Measurements from ENCODE around the gene RASAL1.

Gene RASAL1

GRCh38 chr12:113135178-113136127 is at the start of gene RASAL1:
Gene RASAL1, minus strand, starts transcription at chr12:113135761. Its CDS starts 299 bp downstream, at chr12:113135462.
- peak; percentile 72 to 76 for DNase-seq

- peak; percentile 83 to 85 for DNase-seq
These were observed 49.3 kb upstream of the RASAL1 start for GRCh38 chr12:113184900-113185179.

GRCh38 chr12:113184098-113184899 is 48.7 kb upstream of the RASAL1 start:
- no peak for DNase-seq

GRCh38 chr12:113183030-113183589 is 47.5 kb upstream of the RASAL1 start:
- DNase-seq: no peak

- no peak for DNase-seq
These were observed 46.4 kb upstream of the RASAL1 start for GRCh38 chr12:113181975-113182374.

GRCh38 chr12:113180333-113180732 is 44.8 kb upstream of the RASAL1 start:
- no peak for DNase-seq

GRCh38 chr12:113179023-113179422 is 43.5 kb upstream of the RASAL1 start:
- no peak for DNase-seq

- DNase-seq: peak; percentile 77
These were observed 39.2 kb upstream of the RASAL1 start for GRCh38 chr12:113174461-113175384.

- no peak for DNase-seq
These were observed 37.6 kb upstream of the RASAL1 start for GRCh38 chr12:113173081-113173698.

- DNase-seq: no peak
These were observed 36.6 kb upstream of the RASAL1 start for GRCh38 chr12:113172185-113172584.

GRCh38 chr12:113171543-113171942 is 36.0 kb upstream of the RASAL1 start:
- DNase-seq: no peak

- DNase-seq: no peak
These were observed 35.4 kb upstream of the RASAL1 start for GRCh38 chr12:113170926-113171325.

- no peak for DNase-seq
These were observed 34.9 kb upstream of the RASAL1 start for GRCh38 chr12:113170457-113170856.

- DNase-seq: no peak
These were observed 34.1 kb upstream of the RASAL1 start for GRCh38 chr12:113169697-113170096.

- DNase-seq: no peak
These were observed 32.3 kb upstream of the RASAL1 start for GRCh38 chr12:113167868-113168267.

GRCh38 chr12:113165521-113166450 is 30.2 kb upstream of the RASAL1 start:
- no peak for DNase-seq

- no peak for DNase-seq
These were observed 28.5 kb upstream of the RASAL1 start for GRCh38 chr12:113164014-113164413.

GRCh38 chr12:113163030-113163360 is 27.4 kb upstream of the RASAL1 start:
- no peak for DNase-seq

- no peak for DNase-seq
These were observed 26.8 kb upstream of the RASAL1 start for GRCh38 chr12:113162102-113163029.

Measured in activated CD4-positive, alpha-beta T cell treated with anti-CD3 and anti-CD28 coated beads, Interleukin-2, amount 50 U/mL, for 4 hours (primary cell).